ENCODE results near the gene TOMM20. TPM values are rescaled to one million over a fixed set of nuclear protein-coding genes. Genes with fewer than 3 reads are reported as not detected.

TOMM20 gene
- total and polyA plus RNA-seq, 2 of the 8 experiments (the other 6 are each of a cell fraction or from before 2014, with no cell fraction given), result 71.4 to 168 TPM

GRCh38 chr1:235063068-235063765 lies 65.4 kb downstream of the TOMM20 start (continued):
- no peak for TF ChIP-seq EGR1 (IDR thresholded peaks at IDR 0.05; ENCODE audit: borderline replicate concordance, low read depth, low read length)
- TF ChIP-seq KDM4A (IDR thresholded peaks at IDR 0.05; ENCODE audit: low read depth, low read length, severe bottlenecking), result no peak
- no peak for TF ChIP-seq EZH2 (IDR thresholded peaks at IDR 0.05; ENCODE audit: low read depth, low read length, severe bottlenecking)
- TF ChIP-seq, protein P1, sequence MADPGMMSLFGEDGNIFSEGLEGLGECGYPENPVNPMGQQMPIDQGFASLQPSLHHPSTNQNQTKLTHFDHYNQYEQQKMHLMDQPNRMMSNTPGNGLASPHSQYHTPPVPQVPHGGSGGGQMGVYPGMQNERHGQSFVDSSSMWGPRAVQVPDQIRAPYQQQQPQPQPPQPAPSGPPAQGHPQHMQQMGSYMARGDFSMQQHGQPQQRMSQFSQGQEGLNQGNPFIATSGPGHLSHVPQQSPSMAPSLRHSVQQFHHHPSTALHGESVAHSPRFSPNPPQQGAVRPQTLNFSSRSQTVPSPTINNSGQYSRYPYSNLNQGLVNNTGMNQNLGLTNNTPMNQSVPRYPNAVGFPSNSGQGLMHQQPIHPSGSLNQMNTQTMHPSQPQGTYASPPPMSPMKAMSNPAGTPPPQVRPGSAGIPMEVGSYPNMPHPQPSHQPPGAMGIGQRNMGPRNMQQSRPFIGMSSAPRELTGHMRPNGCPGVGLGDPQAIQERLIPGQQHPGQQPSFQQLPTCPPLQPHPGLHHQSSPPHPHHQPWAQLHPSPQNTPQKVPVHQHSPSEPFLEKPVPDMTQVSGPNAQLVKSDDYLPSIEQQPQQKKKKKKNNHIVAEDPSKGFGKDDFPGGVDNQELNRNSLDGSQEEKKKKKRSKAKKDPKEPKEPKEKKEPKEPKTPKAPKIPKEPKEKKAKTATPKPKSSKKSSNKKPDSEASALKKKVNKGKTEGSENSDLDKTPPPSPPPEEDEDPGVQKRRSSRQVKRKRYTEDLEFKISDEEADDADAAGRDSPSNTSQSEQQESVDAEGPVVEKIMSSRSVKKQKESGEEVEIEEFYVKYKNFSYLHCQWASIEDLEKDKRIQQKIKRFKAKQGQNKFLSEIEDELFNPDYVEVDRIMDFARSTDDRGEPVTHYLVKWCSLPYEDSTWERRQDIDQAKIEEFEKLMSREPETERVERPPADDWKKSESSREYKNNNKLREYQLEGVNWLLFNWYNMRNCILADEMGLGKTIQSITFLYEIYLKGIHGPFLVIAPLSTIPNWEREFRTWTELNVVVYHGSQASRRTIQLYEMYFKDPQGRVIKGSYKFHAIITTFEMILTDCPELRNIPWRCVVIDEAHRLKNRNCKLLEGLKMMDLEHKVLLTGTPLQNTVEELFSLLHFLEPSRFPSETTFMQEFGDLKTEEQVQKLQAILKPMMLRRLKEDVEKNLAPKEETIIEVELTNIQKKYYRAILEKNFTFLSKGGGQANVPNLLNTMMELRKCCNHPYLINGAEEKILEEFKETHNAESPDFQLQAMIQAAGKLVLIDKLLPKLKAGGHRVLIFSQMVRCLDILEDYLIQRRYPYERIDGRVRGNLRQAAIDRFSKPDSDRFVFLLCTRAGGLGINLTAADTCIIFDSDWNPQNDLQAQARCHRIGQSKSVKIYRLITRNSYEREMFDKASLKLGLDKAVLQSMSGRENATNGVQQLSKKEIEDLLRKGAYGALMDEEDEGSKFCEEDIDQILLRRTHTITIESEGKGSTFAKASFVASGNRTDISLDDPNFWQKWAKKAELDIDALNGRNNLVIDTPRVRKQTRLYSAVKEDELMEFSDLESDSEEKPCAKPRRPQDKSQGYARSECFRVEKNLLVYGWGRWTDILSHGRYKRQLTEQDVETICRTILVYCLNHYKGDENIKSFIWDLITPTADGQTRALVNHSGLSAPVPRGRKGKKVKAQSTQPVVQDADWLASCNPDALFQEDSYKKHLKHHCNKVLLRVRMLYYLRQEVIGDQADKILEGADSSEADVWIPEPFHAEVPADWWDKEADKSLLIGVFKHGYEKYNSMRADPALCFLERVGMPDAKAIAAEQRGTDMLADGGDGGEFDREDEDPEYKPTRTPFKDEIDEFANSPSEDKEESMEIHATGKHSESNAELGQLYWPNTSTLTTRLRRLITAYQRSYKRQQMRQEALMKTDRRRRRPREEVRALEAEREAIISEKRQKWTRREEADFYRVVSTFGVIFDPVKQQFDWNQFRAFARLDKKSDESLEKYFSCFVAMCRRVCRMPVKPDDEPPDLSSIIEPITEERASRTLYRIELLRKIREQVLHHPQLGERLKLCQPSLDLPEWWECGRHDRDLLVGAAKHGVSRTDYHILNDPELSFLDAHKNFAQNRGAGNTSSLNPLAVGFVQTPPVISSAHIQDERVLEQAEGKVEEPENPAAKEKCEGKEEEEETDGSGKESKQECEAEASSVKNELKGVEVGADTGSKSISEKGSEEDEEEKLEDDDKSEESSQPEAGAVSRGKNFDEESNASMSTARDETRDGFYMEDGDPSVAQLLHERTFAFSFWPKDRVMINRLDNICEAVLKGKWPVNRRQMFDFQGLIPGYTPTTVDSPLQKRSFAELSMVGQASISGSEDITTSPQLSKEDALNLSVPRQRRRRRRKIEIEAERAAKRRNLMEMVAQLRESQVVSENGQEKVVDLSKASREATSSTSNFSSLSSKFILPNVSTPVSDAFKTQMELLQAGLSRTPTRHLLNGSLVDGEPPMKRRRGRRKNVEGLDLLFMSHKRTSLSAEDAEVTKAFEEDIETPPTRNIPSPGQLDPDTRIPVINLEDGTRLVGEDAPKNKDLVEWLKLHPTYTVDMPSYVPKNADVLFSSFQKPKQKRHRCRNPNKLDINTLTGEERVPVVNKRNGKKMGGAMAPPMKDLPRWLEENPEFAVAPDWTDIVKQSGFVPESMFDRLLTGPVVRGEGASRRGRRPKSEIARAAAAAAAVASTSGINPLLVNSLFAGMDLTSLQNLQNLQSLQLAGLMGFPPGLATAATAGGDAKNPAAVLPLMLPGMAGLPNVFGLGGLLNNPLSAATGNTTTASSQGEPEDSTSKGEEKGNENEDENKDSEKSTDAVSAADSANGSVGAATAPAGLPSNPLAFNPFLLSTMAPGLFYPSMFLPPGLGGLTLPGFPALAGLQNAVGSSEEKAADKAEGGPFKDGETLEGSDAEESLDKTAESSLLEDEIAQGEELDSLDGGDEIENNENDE (IDR thresholded peaks at IDR 0.05; ENCODE audit: insufficient replicate concordance, low read length), result no peak

All from H1 (cell line).